Esophagus (tissue), 2 donors: Measurements from ENCODE around the gene EPHA2. TPM values are rescaled to one million over a fixed set of nuclear protein-coding genes. Genes with fewer than 3 reads are reported as not detected.
A peak's percentile ranks its signal among the peaks of the same experiment; 100 is the strongest.
"Not testable (repeated sequence)": the region's sequence is repeated elsewhere in the genome, so short reads cannot be mapped to it uniquely, and the experiment has no call there.

Experiments used
- H3K27ac ChIP-seq, 2 donors: one replicate each; pipeline ENCODE4 v1.5.1; 2013; ENCODE audit warnings: low read depth in 2 of 2, mild to moderate bottlenecking in 2 of 2, inconsistent platforms in 1 of 2, low read length in 1 of 2, moderate library complexity in 1 of 2
- H3K27me3 ChIP-seq, 2 donors: one replicate each; pipeline ENCODE4 v1.6.1; 2013; ENCODE audit warnings: low read length in 2 of 2, control low read depth in 1 of 2, mild to moderate bottlenecking in 1 of 2; ENCODE audit not compliant: insufficient read depth in 2 of 2, control insufficient read depth in 1 of 2
- H3K36me3 ChIP-seq, 2 donors: one replicate each; pipeline ENCODE4 v1.6.1; 2013; ENCODE audit warnings: low read length in 1 of 2; ENCODE audit not compliant: control insufficient read depth in 2 of 2, insufficient read depth in 2 of 2
- H3K4me1 ChIP-seq, 2 donors: one replicate each; pipeline ENCODE4 v1.6.1; 2013; ENCODE audit warnings: low read length in 1 of 2; ENCODE audit not compliant: control insufficient read depth in 2 of 2, insufficient read depth in 2 of 2
- H3K4me3 ChIP-seq, 2 donors: one replicate each; pipeline ENCODE4 v1.5.1; 2013; ENCODE audit warnings: low read length in 2 of 2, mild to moderate bottlenecking in 2 of 2, low read depth in 1 of 2, moderate library complexity in 1 of 2
- H3K9me3 ChIP-seq, 2 donors: one replicate each; pipeline ENCODE4 v1.6.1; 2013; ENCODE audit warnings: mild to moderate bottlenecking in 2 of 2, low read depth in 1 of 2, low read length in 1 of 2, moderate library complexity in 1 of 2; ENCODE audit not compliant: control insufficient read depth in 2 of 2, insufficient read depth in 1 of 2
- WGBS, 2 donors: extraction: QIAGEN DNeasy Blood & Tissue Kit; methylation state at CpG; one replicate each; pipeline ENCODE4 v1.1.7; 2013; 5-methylcytosine and 5-hydroxymethylcytosine counted together
- polyA plus RNA-seq, 2 donors: library from polyadenylated mRNA; stranded (reverse); fragments of 200-250 nt; gene quantifications; one replicate each; pipeline ENCODE4 v1.2.3, GENCODE V29; 2013
- donor health status: healthy with polysubstance abuse.
- donor health status: Bipolar disorder and iron deficiency.

EPHA2 gene
- polyA plus RNA-seq, 2 donors, result 111 to 133 TPM

- H3K4me3 ChIP-seq, result no peak overlapping the region
- H3K27me3 ChIP-seq, result no peaks in the 10 kb centered on the region
- H3K4me1 ChIP-seq, result peaks cover 0 to 3% of the 10 kb centered on the region in 2 donors
- WGBS, 2 donors, result 88 to 89% methylated on average over 8 of the region's 8 CpGs
- H3K27ac ChIP-seq, result no peak overlapping the region
- H3K9me3 ChIP-seq, result peaks cover 0 to 2% of the 10 kb centered on the region in 2 donors
- H3K36me3 ChIP-seq, result peaks cover 0 to 24% of the 10 kb centered on the region in 2 donors
These were observed 42.7 kb upstream of the EPHA2 start for GRCh38 chr1:16198444-16199156.

DNA sequence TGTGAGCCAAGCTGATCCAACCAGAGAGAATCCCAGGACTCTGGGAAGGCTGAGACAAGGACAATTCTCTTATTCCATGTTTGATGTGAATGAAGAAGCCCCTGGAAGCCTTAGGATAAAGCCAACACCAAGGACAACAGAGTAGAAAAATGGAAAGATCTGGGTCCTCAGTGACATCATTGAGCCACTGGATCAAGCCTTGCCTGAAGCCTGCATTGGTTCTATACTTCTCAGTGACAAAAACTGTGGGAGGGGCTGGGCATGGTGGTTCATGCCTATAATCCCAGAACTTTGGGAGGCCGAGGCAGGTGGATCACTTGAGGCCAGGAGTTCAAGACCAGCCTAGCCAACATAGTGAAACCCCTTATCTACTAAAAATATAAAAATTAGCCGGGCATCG is 41.0 kb upstream of the EPHA2 start:
- H3K27ac ChIP-seq, result no peak overlapping the region

DNA sequence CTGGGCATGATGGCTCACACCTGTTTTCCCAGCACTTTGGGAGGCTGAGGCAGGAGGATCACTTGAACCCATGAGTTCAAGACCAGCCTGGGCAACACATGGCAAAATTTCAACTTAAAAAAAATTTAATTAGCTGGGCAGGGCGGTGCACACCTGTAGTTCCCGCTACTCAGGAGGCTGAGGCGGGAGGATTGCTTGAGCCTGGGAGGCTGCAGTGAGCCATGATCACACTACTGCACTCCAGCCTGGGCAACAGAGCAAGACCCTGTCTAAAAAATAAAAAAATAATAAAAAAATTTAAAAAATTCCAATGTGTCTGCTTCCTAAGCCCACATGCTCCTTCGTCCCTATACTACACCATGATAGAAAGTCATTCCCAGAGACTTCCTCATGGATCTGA is 40.3 kb upstream of the EPHA2 start:
- 96 to 97% methylated on average over 4 of the region's 4 CpGs for WGBS, 2 donors
- H3K27me3 ChIP-seq, H3K4me3 ChIP-seq, H3K27ac ChIP-seq, H3K9me3 ChIP-seq: not testable (repeated sequence)
- Histone ChIP-seq H3K36me3 (peaks cover 0 to 13% of the 10 kb centered on the region in 2 donors), H3K4me1 (peaks cover 0 to 11% of the 10 kb centered on the region in 2 donors)

More for the DNA sequence above, 41.0 kb upstream of the EPHA2 start:
- peaks cover 0 to 6% of the 10 kb centered on the region in 2 donors for H3K4me1 ChIP-seq
- peaks cover 0 to 2% of the 10 kb centered on the region in 2 donors for H3K9me3 ChIP-seq
- no peaks in the 10 kb centered on the region for H3K27me3 ChIP-seq
- WGBS, 2 donors, result 62 to 88% methylated on average over 3 of the region's 3 CpGs
- no peak overlapping the region for H3K4me3 ChIP-seq
- peaks cover 0 to 18% of the 10 kb centered on the region in 2 donors for H3K36me3 ChIP-seq

DNA sequence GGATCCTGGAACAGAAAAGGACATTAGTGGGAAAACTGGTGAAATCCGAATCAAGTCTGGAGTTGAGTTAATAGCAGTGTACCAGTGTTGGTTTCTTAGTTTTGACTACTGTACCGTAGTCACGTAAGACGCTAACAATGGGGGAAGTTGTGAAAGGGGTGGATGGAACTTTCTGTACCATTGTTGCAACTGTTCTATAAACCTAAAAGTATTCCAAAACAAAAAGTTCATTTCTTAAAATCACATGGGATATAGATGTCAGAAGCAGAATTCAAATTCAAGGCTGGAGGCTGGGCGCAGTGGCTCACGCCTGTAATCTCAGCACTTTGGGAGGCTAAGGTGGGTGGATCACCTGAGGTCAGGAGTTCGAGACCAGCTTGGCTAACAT is 39.6 kb upstream of the EPHA2 start:
- Histone ChIP-seq H3K4me1 (peaks cover 0 to 11% of the 10 kb centered on the region in 2 donors), H3K36me3 (peaks cover 0 to 13% of the 10 kb centered on the region in 2 donors), H3K4me3 (no peak overlapping the region), H3K27ac (no peak overlapping the region), H3K27me3 (no peaks in the 10 kb centered on the region), H3K9me3 (no peaks in the 10 kb centered on the region)
- WGBS, 2 donors, result 90 to 92% methylated on average over 7 of the region's 7 CpGs

DNA sequence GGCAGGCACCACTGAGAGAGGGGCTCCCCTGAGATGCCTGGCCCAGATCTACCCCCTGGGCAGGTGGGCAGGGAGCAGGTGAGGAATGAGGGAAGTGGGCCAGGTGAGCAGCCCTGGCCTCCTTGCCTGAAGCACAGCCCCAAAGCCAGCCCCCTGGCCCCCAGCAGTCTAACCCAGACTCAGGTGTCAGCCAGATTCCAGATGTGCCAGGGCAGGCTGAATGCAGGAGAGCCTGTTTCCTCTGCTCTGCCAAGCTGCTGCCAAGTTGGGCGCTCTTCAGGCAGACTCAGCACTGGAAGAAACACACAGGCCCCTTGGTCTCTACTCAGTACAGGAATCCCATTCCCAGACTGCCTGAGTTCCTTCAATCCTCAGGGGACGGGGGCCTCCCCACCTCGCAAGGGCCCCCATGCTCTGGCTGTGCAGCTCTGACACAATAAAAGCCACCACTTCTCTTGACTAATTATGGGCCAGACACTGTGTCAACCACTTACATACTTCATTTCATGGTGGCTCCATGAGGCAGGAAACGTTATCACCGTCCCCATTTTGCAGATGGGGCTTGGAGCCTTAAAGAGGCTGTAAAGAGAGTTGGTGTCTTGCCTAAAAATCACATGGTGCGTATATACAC is 36.2 kb upstream of the EPHA2 start:
- WGBS, 2 donors, result 52 to 75% methylated on average over 6 of the region's 6 CpGs

GRCh38 chr1:16191309-16191708 is 35.4 kb upstream of the EPHA2 start:
- Histone ChIP-seq H3K4me1 (peaks cover 0 to 20% of the 10 kb centered on the region in 2 donors), H3K27ac (peak overlapping the region in 1 of 2 donors; percentile 65), H3K27me3 (no peaks in the 10 kb centered on the region), H3K9me3 (no peaks in the 10 kb centered on the region), H3K4me3 (no peak overlapping the region), H3K36me3 (no peaks in the 10 kb centered on the region)
- 49 to 100% methylated on average over 1 of the region's 1 CpG for WGBS, 2 donors

More for the DNA sequence above, 36.2 kb upstream of the EPHA2 start:
- Histone ChIP-seq H3K27ac (peak overlapping the region in 1 of 2 donors; percentile 65), H3K9me3 (no peaks in the 10 kb centered on the region), H3K36me3 (no peaks in the 10 kb centered on the region), H3K27me3 (no peaks in the 10 kb centered on the region), H3K4me1 (peaks cover 0 to 15% of the 10 kb centered on the region in 2 donors), H3K4me3 (no peak overlapping the region)

GRCh38 chr1:16189921-16190621 is 34.2 kb upstream of the EPHA2 start:
- H3K27ac ChIP-seq, result peak overlapping the region; percentile 86 to 96
- no peaks in the 10 kb centered on the region for H3K27me3 ChIP-seq
- H3K36me3 ChIP-seq, result no peaks in the 10 kb centered on the region
- H3K4me1 ChIP-seq, result peaks cover 0 to 20% of the 10 kb centered on the region in 2 donors
- H3K4me3 ChIP-seq, result no peak overlapping the region
- no peaks in the 10 kb centered on the region for H3K9me3 ChIP-seq
- WGBS, 2 donors, result 43 to 54% methylated on average over 9 of the region's 9 CpGs

GRCh38 chr1:16189003-16189402 is 33.1 kb upstream of the EPHA2 start:
- peaks cover 4 to 22% of the 10 kb centered on the region in 2 donors for H3K4me1 ChIP-seq
- no peaks in the 10 kb centered on the region for H3K27me3 ChIP-seq
- 21 to 35% methylated on average over 6 of the region's 6 CpGs for WGBS, 2 donors
- H3K36me3 ChIP-seq, result no peaks in the 10 kb centered on the region
- no peaks in the 10 kb centered on the region for H3K9me3 ChIP-seq
- H3K4me3 ChIP-seq, result no peak overlapping the region
- H3K27ac ChIP-seq, result peak overlapping the region; percentile 86 to 96

GRCh38 chr1:16187748-16188401 is 32.0 kb upstream of the EPHA2 start:
- Histone ChIP-seq H3K36me3 (no peaks in the 10 kb centered on the region), H3K27me3 (no peaks in the 10 kb centered on the region), H3K4me1 (peaks cover 4 to 28% of the 10 kb centered on the region in 2 donors), H3K9me3 (no peaks in the 10 kb centered on the region), H3K4me3 (no peak overlapping the region), H3K27ac (peak overlapping the region; percentile 86 to 96)
- WGBS, 2 donors, result 15 to 18% methylated on average over 15 of the region's 15 CpGs
